Measurements from ENCODE around the gene ZNF830. TPM values are rescaled to one million over a fixed set of nuclear protein-coding genes. Genes with fewer than 3 reads are reported as not detected.

ZNF830 gene
- 21.6 and 26.3 TPM in 2 replicates for total RNA-seq (2022)
- percentile 95 among the genes with signal in this experiment for Bru-seq, nascent RNA
- percentile 90 among the genes with signal in this experiment for BruChase-seq, experiment 1, labeled RNA remaining after a 6-hour chase
- percentile 98 among the genes with signal in this experiment for BruChase-seq, experiment 2, labeled RNA remaining after a 2-hour chase
- long read RNA-seq, transcript ZNF830-201 (1 exons, 2,246 nt) = major isoform, 40 of 40 reads
- long read RNA-seq, partial matches to known transcripts = 0 of 40 reads
- long read RNA-seq, other reads (novel, unspliced or antisense) = 0 of 40 reads

GRCh38 chr17:34961093-34961911, at the start of gene ZNF830, which contains the start of gene CCT6B:
ZNF830 (plus strand) TSS chr17:34961540; CDS start chr17:34961567, 27 bp downstream.
CCT6B (minus strand) TSS chr17:34961460; CDS start chr17:34961393, 67 bp downstream.
- no TSS peak for BruUV-seq (replicated peaks)
- CTCF ChIA-PET = interaction anchor here (0.6 to 1.4 kb wide), 3 partner anchors 158 to 602 kb away, joined by 3 to 5 read pairs (median 4); partner anchors contain the start of gene RAD51D
- Mint-ChIP-seq H3K36me3 (ENCODE audit: insufficient read depth, unreplicated experiment) (peaks cover 30% of the 10 kb centered on the region), H3K4me3 (ENCODE audit: unreplicated experiment) (peak within 1 kb of the TSS; percentile 93), H3K27ac (ENCODE audit: low read depth, unreplicated experiment) (peak within 1 kb of the TSS; percentile 100), H3K27me3 (ENCODE audit: insufficient read depth, unreplicated experiment) (no peaks in the 10 kb centered on the region), H3K9me3 (ENCODE audit: unreplicated experiment) (no peaks in the 10 kb centered on the region), H3K4me1 (ENCODE audit: insufficient read depth, unreplicated experiment) (peaks cover 16% of the 10 kb centered on the region)
- intact Hi-C loops (cut with micrococcal nuclease) = loop anchor here (1.0 kb wide), 1 partner anchor 20 kb away; no protein-coding TSS in a partner anchor
- peak; percentile 95 for DNase-seq (ENCODE audit: unreplicated experiment)
- POLR2A ChIA-PET = interaction anchor here (0.6 to 2.7 kb wide), 10 partner anchors 11 to 607 kb away, joined by 3 to 53 read pairs (median 4); partner anchors contain the start of genes LIG3 and SLFN5
- TF ChIP-seq CTCF (IDR thresholded peaks at IDR 0.05; ENCODE audit: unreplicated experiment) = no peak

- no peaks in the 10 kb centered on the region for H3K27me3 Mint-ChIP-seq (ENCODE audit: insufficient read depth, unreplicated experiment)
- intact Hi-C loops (cut with micrococcal nuclease) = no loop called here
- H3K27ac Mint-ChIP-seq (ENCODE audit: low read depth, unreplicated experiment) = no peak overlapping the region
Measured at GRCh38 chr17:34913001-34913400, 48.3 kb upstream of the ZNF830 start.

GRCh38 chr17:34916120-34916519, 45.2 kb upstream of the ZNF830 start:
- CTCF ChIA-PET = interaction anchor here (0.8 kb wide), 1 partner anchor 95 kb away, joined by 3 read pairs; no protein-coding TSS in a partner anchor
- POLR2A ChIA-PET = no interaction called here
- Mint-ChIP-seq H3K27ac (ENCODE audit: low read depth, unreplicated experiment) (no peak overlapping the region), H3K36me3 (ENCODE audit: insufficient read depth, unreplicated experiment) (peaks cover 5% of the 10 kb centered on the region), H3K4me1 (ENCODE audit: insufficient read depth, unreplicated experiment) (no peaks in the 10 kb centered on the region), H3K27me3 (ENCODE audit: insufficient read depth, unreplicated experiment) (no peaks in the 10 kb centered on the region), H3K4me3 (ENCODE audit: unreplicated experiment) (no peak overlapping the region), H3K9me3 (ENCODE audit: unreplicated experiment) (peaks cover 14% of the 10 kb centered on the region)
- intact Hi-C loops (cut with micrococcal nuclease) = no loop called here
- TF ChIP-seq CTCF (IDR thresholded peaks at IDR 0.05; ENCODE audit: unreplicated experiment) = no peak
- no TSS peak for BruUV-seq (replicated peaks)
- DNase-seq (ENCODE audit: unreplicated experiment) = no peak

More at GRCh38 chr17:34913001-34913400, 48.3 kb upstream of the ZNF830 start:
- H3K4me3 Mint-ChIP-seq (ENCODE audit: unreplicated experiment) = no peak overlapping the region
- DNase-seq (ENCODE audit: unreplicated experiment) = no peak
- no TSS peak for BruUV-seq (replicated peaks)
- ChIA-PET CTCF (no interaction called here), POLR2A (no interaction called here)
- peaks cover 5% of the 10 kb centered on the region for H3K36me3 Mint-ChIP-seq (ENCODE audit: insufficient read depth, unreplicated experiment)
- H3K9me3 Mint-ChIP-seq (ENCODE audit: unreplicated experiment) = peaks cover 10% of the 10 kb centered on the region
- TF ChIP-seq CTCF (IDR thresholded peaks at IDR 0.05; ENCODE audit: unreplicated experiment) = no peak
- H3K4me1 Mint-ChIP-seq (ENCODE audit: insufficient read depth, unreplicated experiment) = no peaks in the 10 kb centered on the region

GRCh38 chr17:34917381-34917780, 44.0 kb upstream of the ZNF830 start:
- TF ChIP-seq CTCF (IDR thresholded peaks at IDR 0.05; ENCODE audit: unreplicated experiment) = no peak
- Mint-ChIP-seq H3K27ac (ENCODE audit: low read depth, unreplicated experiment) (no peak overlapping the region), H3K4me3 (ENCODE audit: unreplicated experiment) (no peak overlapping the region), H3K9me3 (ENCODE audit: unreplicated experiment) (peaks cover 7% of the 10 kb centered on the region), H3K36me3 (ENCODE audit: insufficient read depth, unreplicated experiment) (peaks cover 5% of the 10 kb centered on the region), H3K4me1 (ENCODE audit: insufficient read depth, unreplicated experiment) (no peaks in the 10 kb centered on the region), H3K27me3 (ENCODE audit: insufficient read depth, unreplicated experiment) (no peaks in the 10 kb centered on the region)
- CTCF ChIA-PET = interaction anchor here (0.6 kb wide), 1 partner anchor 17 kb away, joined by 4 read pairs; no protein-coding TSS in a partner anchor
- intact Hi-C loops (cut with micrococcal nuclease) = no loop called here
- BruUV-seq (replicated peaks) = no TSS peak
- POLR2A ChIA-PET = no interaction called here
- no peak for DNase-seq (ENCODE audit: unreplicated experiment)
